GM12878 (cell line): ENCODE data around the gene TMEM89. TPM values are rescaled to one million over a fixed set of nuclear protein-coding genes. Genes with fewer than 3 reads are reported as not detected.

Experiments used
- ATAC-seq: fragments of 200-7000 bp; cut with Tn5 transposase; 3 replicates; pipeline ENCODE4 v1.9.1; 2020; ENCODE audit warnings: mild to moderate bottlenecking, moderate library complexity
- BruUV-seq: library from RNA; stranded (reverse); fragments of 400-500 nt; replicated peaks from 2 replicates; lab custom pipeline; 2021; lab: Mats Ljungman, UMichigan
- CTCF ChIA-PET: fragments of 300-600 bp; sonication (Branson Sonifier 250); formaldehyde crosslinking; extraction: SDS; loops from one replicate; lab custom pipeline; 2021; ENCODE audit warnings: inconsistent platforms; lab: Yijun Ruan, JAX
- POLR2A ChIA-PET: fragments of 350-600 bp; formaldehyde crosslinking; extraction: SDS; loops from one replicate; lab custom pipeline; 2021; ENCODE audit warnings: inconsistent platforms; lab: Charles Lee
- RAD21 ChIA-PET: fragments of 300-600 bp; sonication (Branson Sonifier 250); formaldehyde crosslinking; loops from one replicate; lab custom pipeline; 2023; ENCODE audit warnings: antibody characterized with exemption; ENCODE audit not compliant: unreplicated experiment; lab: Charles Lee
- SMC1A ChIA-PET: fragments of 300-600 bp; sonication (Branson Sonifier 250); formaldehyde crosslinking; loops from one replicate; lab custom pipeline; 2023; ENCODE audit not compliant: unreplicated experiment, uncharacterized antibody; lab: Charles Lee
- DNase-seq: peaks from one replicate; pipeline ENCODE4 v3.0.0-alpha.2; 2011; ENCODE audit warnings: low read depth, low spot score
- FAIRE-seq: peaks from 3 replicates; lab custom pipeline; 2011; peaks lifted over from hg19 to GRCh38; lab: Jason Lieb, UNC
- H2AFZ ChIP-seq: 2 replicates; pipeline ENCODE4 v1.6.0; 2011; ENCODE audit warnings: low read depth, low read length, control low read depth; ENCODE audit not compliant: control insufficient read depth
- H3K27ac ChIP-seq: 2 replicates; pipeline ENCODE4 v1.5.1; 2011; ENCODE audit warnings: control low read depth; ENCODE audit not compliant: control insufficient read depth, insufficient read depth
- H3K27me3 ChIP-seq, 2 experiments: replicated peaks in 1 of 2; 2 replicates each; pipeline versions ENCODE4 v1.6.0 to v1.6.1; 2011; ENCODE audit warnings: low read length in 1 of 2; ENCODE audit not compliant: control insufficient read depth in 2 of 2, insufficient read depth in 2 of 2
- H3K36me3 ChIP-seq, 2 experiments: 2 replicates each; pipeline ENCODE4 v1.5.1; 2011; ENCODE audit warnings: low read length in 1 of 2; ENCODE audit not compliant: control insufficient read depth in 2 of 2, insufficient read depth in 2 of 2
- H3K4me1 ChIP-seq: 2 replicates; pipeline ENCODE4 v1.6.1; 2011; ENCODE audit warnings: mild to moderate bottlenecking, low read length, moderate library complexity, mixed read lengths; ENCODE audit not compliant: control insufficient read depth, insufficient read depth
- H3K4me2 ChIP-seq: 2 replicates; pipeline ENCODE4 v1.6.0; 2011; ENCODE audit warnings: control low read depth; ENCODE audit not compliant: control insufficient read depth, insufficient read depth
- H3K4me3 ChIP-seq: fragments of 200-600 bp; sonication (generic); 2 replicates; pipeline ENCODE4 v1.5.1; 2016
- H3K79me2 ChIP-seq: 2 replicates; pipeline ENCODE4 v1.6.0; 2011; ENCODE audit warnings: low read length; ENCODE audit not compliant: control insufficient read depth, insufficient read depth
- H3K9ac ChIP-seq: 2 replicates; pipeline ENCODE4 v1.8.0; 2011; ENCODE audit warnings: low read length, control low read depth, mixed read lengths; ENCODE audit not compliant: control insufficient read depth, insufficient read depth
- H3K9me3 ChIP-seq: replicated peaks from 3 replicates; pipeline ENCODE4 v1.5.1; 2011; ENCODE audit warnings: mild to moderate bottlenecking, low read length; ENCODE audit not compliant: control insufficient read depth, insufficient read depth
- H4K20me1 ChIP-seq: 2 replicates; pipeline ENCODE4 v1.6.0; 2011; ENCODE audit not compliant: control insufficient read depth, insufficient read depth
- CHD2 ChIP-seq: IDR thresholded peaks from 2 replicates; pipeline ENCODE4 v1.6.1; 2011; ENCODE audit warnings: low read depth, low read length, improper control_type of control experiment, borderline replicate concordance
- DPF2 ChIP-seq: fragments of 450-650 bp; IDR thresholded peaks from 2 replicates; pipeline ENCODE4 v1.6.1; 2017; ENCODE audit warnings: mild to moderate bottlenecking
- EED ChIP-seq: sonication (generic); IDR thresholded peaks from 2 replicates; pipeline ENCODE4 v1.6.1; 2016; ENCODE audit warnings: antibody characterized with exemption, low read depth
- FOXK2 ChIP-seq: fragments of 450-650 bp; IDR thresholded peaks from 2 replicates; pipeline ENCODE4 v1.6.1; 2017; ENCODE audit warnings: mild to moderate bottlenecking, moderate library complexity
- HCFC1 ChIP-seq: fragments of 150-350 bp; IDR thresholded peaks from 2 replicates; pipeline ENCODE4 v1.6.1; 2014; ENCODE audit warnings: low read length
- MYB ChIP-seq: fragments of 150-350 bp; IDR thresholded peaks from 2 replicates; pipeline ENCODE4 v1.6.1; 2014; ENCODE audit warnings: mild to moderate bottlenecking, low read depth, low read length, borderline replicate concordance
- POLR2AphosphoS2 ChIP-seq: IDR thresholded peaks from 2 replicates; pipeline ENCODE4 v1.6.1; 2011; ENCODE audit warnings: low read depth, mild to moderate bottlenecking, low read length, improper control_type of control experiment, moderate library complexity
- STAT1 ChIP-seq: fragments of 450-650 bp; conservative IDR thresholded peaks from 2 replicates; pipeline ENCODE4 v1.6.1; 2014; ENCODE audit warnings: antibody characterized with exemption, mild to moderate bottlenecking
- WGBS: methylation state at CpG from one replicate; pipeline ENCODE4 v1.1.6; 2016; ENCODE audit warnings: low lambda C conversion rate; ENCODE audit not compliant: insufficient replicate concordance, insufficient coverage; ENCODE audit errors: missing lambda C conversion rate; 5-methylcytosine and 5-hydroxymethylcytosine counted together
- in situ Hi-C: fragments of 300-500 bp; cut with MboI; formaldehyde crosslinking; loops from 9 replicates; pipeline ENCODE4 v1.14.3; 2018; ENCODE audit warnings: mixed read lengths
- intact Hi-C: fragments of 100-400 bp; cut with micrococcal nuclease; formaldehyde crosslinking; loops from one replicate; pipeline ENCODE4 v1.14.2; 2022; ENCODE audit not compliant: unreplicated experiment
- polyA plus RNA-seq, 11 experiments: library from polyadenylated mRNA; depleted of rRNA in 4 of 11; unstranded in 6 of 11; stranded (reverse) in 5 of 11; fragments of >200 nt; fragmentation: Nextera tagmentation in 4 of 11; fragmentation: Illumina TruSeq in 1 of 11; extraction: Ambion mirVana in 4 of 11; extraction: Trizol in 1 of 11; gene quantifications; 1 replicate in 1 of 11; 2 replicates in 10 of 11; pipeline versions ENCODE4 v1.2.1 to v1.2.3, GENCODE V29; 2011 to 2016; ENCODE audit warnings: inconsistent platforms in 2 of 11, missing spikeins in 2 of 11, low read depth in 1 of 11
- total RNA-seq, 4 experiments: library from RNA; depleted of rRNA in 3 of 4; stranded (reverse); fragments of >200 nt in 3 of 4; fragmentation: Illumina TruSeq in 1 of 4; extraction: Trizol in 1 of 4; gene quantifications; 2 replicates each; pipeline versions ENCODE4 v1.2.1 to v1.2.3, GENCODE V29; 2013 to 2021
- TF ChIP-seq, protein P1 (sequence below): fragments of 450-650 bp; IDR thresholded peaks from 2 replicates; pipeline ENCODE4 v1.6.1; 2017; ENCODE audit warnings: mild to moderate bottlenecking, moderate library complexity
- TF ChIP-seq, protein P2 (sequence below): fragments of 450-650 bp; conservative IDR thresholded peaks from 2 replicates; pipeline ENCODE4 v1.6.1; 2017; ENCODE audit warnings: mild to moderate bottlenecking, moderate library complexity

Gene TMEM89
- total and polyA plus RNA-seq, 10 of the 15 experiments (the other 5 are each of a cell fraction or from before 2014, with no cell fraction given), result not detected

DNA sequence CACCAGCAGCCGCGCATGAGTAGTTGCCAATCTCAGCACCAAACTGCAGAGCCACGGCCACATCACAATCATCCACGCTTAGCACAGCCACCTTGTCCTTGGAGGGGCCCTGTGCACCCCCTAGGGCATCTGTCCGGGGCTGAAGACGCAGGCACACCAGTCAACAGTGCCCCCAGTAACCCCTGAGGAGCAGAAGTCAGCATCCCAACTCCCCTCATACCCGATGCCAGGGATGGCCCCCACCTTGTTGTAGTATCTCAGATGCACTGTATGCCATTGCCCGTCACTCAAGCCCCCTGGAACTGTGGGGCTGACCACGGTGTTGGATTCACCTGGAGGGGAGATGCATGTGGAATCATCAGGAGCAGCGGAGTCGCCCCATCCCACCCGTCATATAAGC lies 33.5 kb upstream of the TMEM89 start:
- H4K20me1 ChIP-seq, result no peaks in the 10 kb centered on the region; the same call in 1 of the 2 replicates
- ATAC-seq (no peak), FAIRE-seq (no peak), DNase-seq (no peak)
- H3K36me3 ChIP-seq, result no peaks in the 10 kb centered on the region
- POLR2A ChIA-PET, result no interaction called here
- TF ChIP-seq FOXK2 (no peak), HCFC1 (no peak), CHD2 (no peak), STAT1 (no peak)
- no TSS peak for BruUV-seq
- no peak overlapping the region for H2AFZ ChIP-seq
- 72% methylated on average over 12 of the region's 12 CpGs for WGBS
- in situ Hi-C loops (no loop called here), intact Hi-C loops (no loop called here)
- H3K9ac ChIP-seq, result no peak overlapping the region
- no peaks in the 10 kb centered on the region for H3K9me3 ChIP-seq
- SMC1A ChIA-PET, result no interaction called here
- no peaks in the 10 kb centered on the region for H3K79me2 ChIP-seq
- peaks cover 0 to 2% of the 10 kb centered on the region in 2 experiments; a peak in 1 of 4 replicates for H3K27me3 ChIP-seq
- H3K4me3 ChIP-seq, result no peak overlapping the region
- 0 out of 2 replicates have a peak, but pooled peaks cover 3% of the 10 kb centered on the region for H3K4me1 ChIP-seq
- CTCF ChIA-PET, result interaction anchor here (1.8 kb wide), 1 partner anchor 29 kb away, joined by 4 read pairs; no protein-coding TSS in a partner anchor
- RAD21 ChIA-PET, result no interaction called here
- H3K4me2 ChIP-seq, result no peak overlapping the region
- no peak overlapping the region for H3K27ac ChIP-seq

DNA sequence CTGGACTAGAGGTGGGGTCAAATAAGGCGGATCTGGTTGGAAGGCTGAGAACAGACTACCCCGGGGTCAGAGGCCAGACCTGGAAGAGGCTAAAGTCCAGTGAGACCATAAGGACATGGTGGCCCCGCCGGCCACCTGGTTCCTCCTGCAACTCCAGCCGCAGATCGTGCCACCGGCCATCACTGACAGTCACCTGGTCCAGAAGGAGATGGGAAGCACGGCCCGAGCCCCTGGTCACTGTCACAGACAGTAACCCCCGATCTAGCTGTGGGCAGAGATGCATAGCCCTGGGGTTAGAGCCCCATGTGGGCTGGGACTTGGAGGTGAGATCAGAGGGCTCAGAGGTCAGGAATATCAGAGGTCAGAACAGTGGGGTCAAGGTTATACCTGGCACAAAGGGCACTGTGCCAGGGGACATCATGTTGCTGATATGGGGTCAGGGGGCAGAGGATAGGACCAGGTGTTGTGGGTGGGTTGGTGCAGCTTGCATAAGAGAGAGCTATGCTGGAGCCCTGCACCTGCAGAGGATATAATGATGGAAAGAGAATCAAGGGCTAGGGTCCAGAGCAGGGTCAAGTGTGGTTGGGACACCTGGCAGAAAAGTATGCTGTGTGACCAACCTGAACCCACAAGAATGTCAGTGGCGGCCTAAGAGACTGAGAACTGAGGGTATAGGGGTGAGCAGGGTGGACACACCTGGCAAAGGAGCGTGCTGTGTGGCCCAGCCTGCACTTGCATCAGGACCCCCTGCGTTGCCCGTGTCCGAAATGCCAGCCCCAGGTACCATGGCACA lies 31.6 kb upstream of the TMEM89 start:
- H3K27me3 ChIP-seq, result peaks cover 0 to 2% of the 10 kb centered on the region in 2 experiments; a peak in 1 of 4 replicates
- 0 out of 2 replicates have a peak, but pooled peaks cover 3% of the 10 kb centered on the region for H3K4me1 ChIP-seq
- no peaks in the 10 kb centered on the region for H3K9me3 ChIP-seq
- H3K27ac ChIP-seq, result no peak overlapping the region
- ChIA-PET POLR2A (no interaction called here), SMC1A (no interaction called here), RAD21 (no interaction called here), CTCF (interaction anchor here (0.5 kb wide), 1 partner anchor 1094 kb away, joined by 3 read pairs; no protein-coding TSS in a partner anchor)
- H3K4me3 ChIP-seq, result no peak overlapping the region
- intact Hi-C loops (no loop called here), in situ Hi-C loops (no loop called here)
- ATAC-seq (no peak), FAIRE-seq (no peak), DNase-seq (no peak)
- no peak overlapping the region for H2AFZ ChIP-seq
- H3K9ac ChIP-seq, result no peak overlapping the region
- H3K36me3 ChIP-seq, result no peaks in the 10 kb centered on the region
- no TSS peak for BruUV-seq
- WGBS, result 35% methylated on average over 15 of the region's 15 CpGs
- H4K20me1 ChIP-seq, result no peaks in the 10 kb centered on the region; the same call in 1 of the 2 replicates
- H3K79me2 ChIP-seq, result no peaks in the 10 kb centered on the region
- no peak overlapping the region for H3K4me2 ChIP-seq
- TF ChIP-seq MYB (no peak), POLR2AphosphoS2 (no peak), EED (no peak), DPF2 (no peak)
- TF ChIP-seq, protein P1, sequence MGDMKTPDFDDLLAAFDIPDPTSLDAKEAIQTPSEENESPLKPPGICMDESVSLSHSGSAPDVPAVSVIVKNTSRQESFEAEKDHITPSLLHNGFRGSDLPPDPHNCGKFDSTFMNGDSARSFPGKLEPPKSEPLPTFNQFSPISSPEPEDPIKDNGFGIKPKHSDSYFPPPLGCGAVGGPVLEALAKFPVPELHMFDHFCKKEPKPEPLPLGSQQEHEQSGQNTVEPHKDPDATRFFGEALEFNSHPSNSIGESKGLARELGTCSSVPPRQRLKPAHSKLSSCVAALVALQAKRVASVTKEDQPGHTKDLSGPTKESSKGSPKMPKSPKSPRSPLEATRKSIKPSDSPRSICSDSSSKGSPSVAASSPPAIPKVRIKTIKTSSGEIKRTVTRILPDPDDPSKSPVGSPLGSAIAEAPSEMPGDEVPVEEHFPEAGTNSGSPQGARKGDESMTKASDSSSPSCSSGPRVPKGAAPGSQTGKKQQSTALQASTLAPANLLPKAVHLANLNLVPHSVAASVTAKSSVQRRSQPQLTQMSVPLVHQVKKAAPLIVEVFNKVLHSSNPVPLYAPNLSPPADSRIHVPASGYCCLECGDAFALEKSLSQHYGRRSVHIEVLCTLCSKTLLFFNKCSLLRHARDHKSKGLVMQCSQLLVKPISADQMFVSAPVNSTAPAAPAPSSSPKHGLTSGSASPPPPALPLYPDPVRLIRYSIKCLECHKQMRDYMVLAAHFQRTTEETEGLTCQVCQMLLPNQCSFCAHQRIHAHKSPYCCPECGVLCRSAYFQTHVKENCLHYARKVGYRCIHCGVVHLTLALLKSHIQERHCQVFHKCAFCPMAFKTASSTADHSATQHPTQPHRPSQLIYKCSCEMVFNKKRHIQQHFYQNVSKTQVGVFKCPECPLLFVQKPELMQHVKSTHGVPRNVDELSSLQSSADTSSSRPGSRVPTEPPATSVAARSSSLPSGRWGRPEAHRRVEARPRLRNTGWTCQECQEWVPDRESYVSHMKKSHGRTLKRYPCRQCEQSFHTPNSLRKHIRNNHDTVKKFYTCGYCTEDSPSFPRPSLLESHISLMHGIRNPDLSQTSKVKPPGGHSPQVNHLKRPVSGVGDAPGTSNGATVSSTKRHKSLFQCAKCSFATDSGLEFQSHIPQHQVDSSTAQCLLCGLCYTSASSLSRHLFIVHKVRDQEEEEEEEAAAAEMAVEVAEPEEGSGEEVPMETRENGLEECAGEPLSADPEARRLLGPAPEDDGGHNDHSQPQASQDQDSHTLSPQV, result no peak
- TF ChIP-seq, protein P2, sequence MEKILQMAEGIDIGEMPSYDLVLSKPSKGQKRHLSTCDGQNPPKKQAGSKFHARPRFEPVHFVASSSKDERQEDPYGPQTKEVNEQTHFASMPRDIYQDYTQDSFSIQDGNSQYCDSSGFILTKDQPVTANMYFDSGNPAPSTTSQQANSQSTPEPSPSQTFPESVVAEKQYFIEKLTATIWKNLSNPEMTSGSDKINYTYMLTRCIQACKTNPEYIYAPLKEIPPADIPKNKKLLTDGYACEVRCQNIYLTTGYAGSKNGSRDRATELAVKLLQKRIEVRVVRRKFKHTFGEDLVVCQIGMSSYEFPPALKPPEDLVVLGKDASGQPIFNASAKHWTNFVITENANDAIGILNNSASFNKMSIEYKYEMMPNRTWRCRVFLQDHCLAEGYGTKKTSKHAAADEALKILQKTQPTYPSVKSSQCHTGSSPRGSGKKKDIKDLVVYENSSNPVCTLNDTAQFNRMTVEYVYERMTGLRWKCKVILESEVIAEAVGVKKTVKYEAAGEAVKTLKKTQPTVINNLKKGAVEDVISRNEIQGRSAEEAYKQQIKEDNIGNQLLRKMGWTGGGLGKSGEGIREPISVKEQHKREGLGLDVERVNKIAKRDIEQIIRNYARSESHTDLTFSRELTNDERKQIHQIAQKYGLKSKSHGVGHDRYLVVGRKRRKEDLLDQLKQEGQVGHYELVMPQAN, result no peak
